GM12872 (cell line): Measurements from ENCODE around the gene IFT52.

Experiments
- CTCF ChIP-seq: IDR thresholded peaks from 3 replicates; pipeline ENCODE4 v1.5.1; 2011; ENCODE audit warnings: low read depth, mild to moderate bottlenecking, low read length, moderate library complexity; ENCODE audit not compliant: insufficient read depth

The IFT52 gene

GRCh38 chr20:43590392-43591303 lies at the start of gene IFT52:
TSS of gene IFT52 (plus strand) at chr20:43590937. CDS start at chr20:43594699, 3,762 bp downstream.
- TF ChIP-seq CTCF = no peak

- TF ChIP-seq CTCF = no peak
Observed at GRCh38 chr20:43541214-43541613, 49.5 kb upstream of the IFT52 start.

- TF ChIP-seq CTCF = no peak
Observed at GRCh38 chr20:43542161-43542560, 48.6 kb upstream of the IFT52 start.

GRCh38 chr20:43542674-43543073 lies 48.1 kb upstream of the IFT52 start:
- TF ChIP-seq CTCF = no peak

GRCh38 chr20:43543138-43543537 lies 47.6 kb upstream of the IFT52 start:
- no peak for TF ChIP-seq CTCF

- TF ChIP-seq CTCF = no peak
Observed at GRCh38 chr20:43544501-43544900, 46.2 kb upstream of the IFT52 start.

- TF ChIP-seq CTCF = no peak
Observed at GRCh38 chr20:43545837-43546578, 44.7 kb upstream of the IFT52 start.
